ENCODE data around the gene CRELD1. TPM values are rescaled to one million over a fixed set of nuclear protein-coding genes. Genes with fewer than 3 reads are reported as not detected.

The CRELD1 gene
- total and polyA plus RNA-seq, 9 of the 15 experiments (the other 6 are each of a cell fraction or from before 2014, with no cell fraction given) = 3.3 to 25.8 (median 16.5) TPM

- no peak for TF ChIP-seq SRSF7 (optimal IDR thresholded peaks at IDR 0.05; ENCODE audit: low read depth, low read length)
- TF ChIP-seq BRCA1 (IDR thresholded peaks at IDR 0.05) = no peak
- TF ChIP-seq BRCA1 (CRISPR knock-in tag; IDR thresholded peaks at IDR 0.05) = no peak
- no peak for TF ChIP-seq TEAD2 (tag; IDR thresholded peaks at IDR 0.05)
- TF ChIP-seq ZNF280A (IDR thresholded peaks at IDR 0.05; ENCODE audit: low read depth, partially characterized antibody) = no peak
- peak; percentile 80 for TF ChIP-seq C11orf30 (IDR thresholded peaks at IDR 0.05; ENCODE audit: low read depth)
- peak; percentile 50; the same call in 1 of the 2 replicates for TF ChIP-seq CTBP1 (IDR thresholded peaks at IDR 0.05; ENCODE audit: borderline replicate concordance)
- peak; percentile 85 for TF ChIP-seq ZNF263 (CRISPR knock-in tag; IDR thresholded peaks at IDR 0.05; ENCODE audit: borderline replicate concordance)
- TF ChIP-seq CC2D1A (IDR thresholded peaks at IDR 0.05) = no peak
- TF ChIP-seq ZNF584 (CRISPR knock-in tag; IDR thresholded peaks at IDR 0.05; ENCODE audit: low read depth) = no peak
- TF ChIP-seq PURB (CRISPR knock-in tag; IDR thresholded peaks at IDR 0.05; ENCODE audit: low read depth) = no peak
- TF ChIP-seq CCNT2 (IDR thresholded peaks at IDR 0.05; ENCODE audit: borderline replicate concordance, extremely low read depth, insufficient read length, low read depth, low read length) = peak; percentile 87
- TF ChIP-seq ZNF174 (CRISPR knock-in tag; IDR thresholded peaks at IDR 0.05) = no peak
- TF ChIP-seq CREB3L1 (IDR thresholded peaks at IDR 0.05; ENCODE audit: borderline replicate concordance, low read depth) = peak; percentile 89; the same call in 1 of the 2 replicates
- no peak for TF ChIP-seq ZNF785 (CRISPR knock-in tag; IDR thresholded peaks at IDR 0.05)
- TF ChIP-seq SIN3B (IDR thresholded peaks at IDR 0.05; ENCODE audit: low read depth) = peak; percentile 86
- no peak for TF ChIP-seq BRF2 (IDR thresholded peaks at IDR 0.05; ENCODE audit: borderline replicate concordance, insufficient read depth, insufficient read length)
- 0 out of 2 replicates have a peak, but pooled peaks have one; percentile 14 for TF ChIP-seq TOE1 (IDR thresholded peaks at IDR 0.05; ENCODE audit: borderline replicate concordance)
- no peak for TF ChIP-seq TOE1 (CRISPR knock-in tag; IDR thresholded peaks at IDR 0.05; ENCODE audit: borderline replicate concordance, low read depth)
- no peak for TF ChIP-seq ZNF77 (CRISPR knock-in tag; IDR thresholded peaks at IDR 0.05)
- peak; percentile 23; the same call in 1 of the 2 replicates for TF ChIP-seq FOXO4 (CRISPR knock-in tag; IDR thresholded peaks at IDR 0.05)
- TF ChIP-seq ZNF586 (CRISPR knock-in tag; conservative IDR thresholded peaks at IDR 0.05) = no peak
- no peak for TF ChIP-seq TCF3 (CRISPR knock-in tag; IDR thresholded peaks at IDR 0.05)
- no peak for TF ChIP-seq HDAC8 (tag; IDR thresholded peaks at IDR 0.05)
Measured at GRCh38 chr3:9890249-9891071, 43.2 kb upstream of the CRELD1 start, which contains the start of gene JAGN1 (continued).
